ENCODE measurements around the gene MYBPHL.

GRCh38 chr1:109248797-109249629 is 57.8 kb downstream of the MYBPHL start, which contains the start of gene CELSR2:
- TF ChIP-seq POLR2A (IDR thresholded peaks at IDR 0.05) (no peak), CTCF (IDR thresholded peaks at IDR 0.05) (no peak)

All from right lobe of liver (tissue), 4 donors.